ENCODE measurements around the gene BICC1.

The BICC1 gene

GRCh38 chr10:58486821-58487220 lies 25.9 kb upstream of the BICC1 start:
- TF ChIP-seq CTCF (IDR thresholded peaks at IDR 0.05; ENCODE audit: low read depth, low read length) = no peak
- no peak overlapping the region for H3K4me3 ChIP-seq (ENCODE audit: low read depth, low read length)
- in situ Hi-C loops (cut with HindIII; ENCODE audit: low sequenced_read_pairs) = no loop called here
- peak; percentile 2 for DNase-seq (ENCODE audit: low read depth, low spot score)

GRCh38 chr10:58488921-58489320 lies 23.8 kb upstream of the BICC1 start:
- H3K4me3 ChIP-seq (ENCODE audit: low read depth, low read length) = no peak overlapping the region
- DNase-seq (ENCODE audit: low read depth, low spot score) = peak; percentile 80
- TF ChIP-seq CTCF (IDR thresholded peaks at IDR 0.05; ENCODE audit: low read depth, low read length) = no peak
- in situ Hi-C loops (cut with HindIII; ENCODE audit: low sequenced_read_pairs) = no loop called here

- in situ Hi-C loops (cut with HindIII; ENCODE audit: low sequenced_read_pairs) = no loop called here
- no peak for TF ChIP-seq CTCF (IDR thresholded peaks at IDR 0.05; ENCODE audit: low read depth, low read length)
- no peak for DNase-seq (ENCODE audit: low read depth, low spot score)
- no peak overlapping the region for H3K4me3 ChIP-seq (ENCODE audit: low read depth, low read length)
Measured at GRCh38 chr10:58502956-58503355, 9.7 kb upstream of the BICC1 start.

- TF ChIP-seq CTCF (IDR thresholded peaks at IDR 0.05; ENCODE audit: low read depth, low read length) = no peak
- in situ Hi-C loops (cut with HindIII; ENCODE audit: low sequenced_read_pairs) = no loop called here
- no peak overlapping the region for H3K4me3 ChIP-seq (ENCODE audit: low read depth, low read length)
- no peak for DNase-seq (ENCODE audit: low read depth, low spot score)
Measured at GRCh38 chr10:58508316-58508715, 4.4 kb upstream of the BICC1 start.

- no peak for DNase-seq (ENCODE audit: low read depth, low spot score)
- in situ Hi-C loops (cut with HindIII; ENCODE audit: low sequenced_read_pairs) = no loop called here
- H3K4me3 ChIP-seq (ENCODE audit: low read depth, low read length) = peak overlapping the region; percentile 52
- no peak for TF ChIP-seq CTCF (IDR thresholded peaks at IDR 0.05; ENCODE audit: low read depth, low read length)
Measured at GRCh38 chr10:58511765-58512490, 744 bp upstream of the BICC1 start.

- DNase-seq (ENCODE audit: low read depth, low spot score) = peak; percentile 78
- in situ Hi-C loops (cut with HindIII; ENCODE audit: low sequenced_read_pairs) = no loop called here
- peak overlapping the region; percentile 75 for H3K4me3 ChIP-seq (ENCODE audit: low read depth, low read length)
- TF ChIP-seq CTCF (IDR thresholded peaks at IDR 0.05; ENCODE audit: low read depth, low read length) = no peak
Measured at GRCh38 chr10:58513188-58514110, 777 bp downstream of the BICC1 start.

Data from astrocyte of the spinal cord (primary cell).